ENCODE data around the gene ERICH4. TPM values are rescaled to one million over a fixed set of nuclear protein-coding genes. Genes with fewer than 3 reads are reported as not detected.

ERICH4 gene
- polyA plus RNA-seq, 1 of the 3 experiments (the other 2 are of a cell fraction), result not detected

- ChIA-PET POLR2A (no interaction called here), CTCF (no interaction called here)
- Histone ChIP-seq H3K9me2 (no peaks in the 10 kb centered on the region), H3K36me3 (replicated peaks in 1 of 2; ENCODE audit: control insufficient read depth in 1 of 2, insufficient read depth in 2 of 2, low read length in 1 of 2) (peaks cover 0 to 3% of the 10 kb centered on the region in 2 experiments), H3K4me2 (no peak overlapping the region), H3K27ac (ENCODE audit: low read depth in 2 of 2, low read length in 1 of 2) (no peak overlapping the region), H3K9ac (no peak overlapping the region), H3F3A (replicated peaks; ENCODE audit: insufficient read depth) (no peaks in the 10 kb centered on the region), H2AFZ (ENCODE audit: low read depth) (no peak overlapping the region), H3K4me1 (ENCODE audit: control insufficient read depth in 1 of 2, insufficient read depth in 2 of 2, low read depth in 1 of 2, low read length in 1 of 2) (no peaks in the 10 kb centered on the region), H3K4me3 (ENCODE audit: low read depth in 2 of 2, low read length in 1 of 2) (no peak overlapping the region), H4K20me1 (ENCODE audit: insufficient read depth) (no peaks in the 10 kb centered on the region), H3K9me3 (no peaks in the 10 kb centered on the region), H3K79me2 (ENCODE audit: insufficient read depth) (no peaks in the 10 kb centered on the region), H3K27me3 (ENCODE audit: insufficient read depth) (peaks cover 84% of the 10 kb centered on the region)
- 4% methylated on average over 6 of the region's 6 CpGs for WGBS (ENCODE audit: low lambda C conversion rate)
- no peak for DNase-seq
- TF ChIP-seq RAD21 (IDR thresholded peaks at IDR 0.05; ENCODE audit: low read length), result no peak
- TF ChIP-seq, protein P1, sequence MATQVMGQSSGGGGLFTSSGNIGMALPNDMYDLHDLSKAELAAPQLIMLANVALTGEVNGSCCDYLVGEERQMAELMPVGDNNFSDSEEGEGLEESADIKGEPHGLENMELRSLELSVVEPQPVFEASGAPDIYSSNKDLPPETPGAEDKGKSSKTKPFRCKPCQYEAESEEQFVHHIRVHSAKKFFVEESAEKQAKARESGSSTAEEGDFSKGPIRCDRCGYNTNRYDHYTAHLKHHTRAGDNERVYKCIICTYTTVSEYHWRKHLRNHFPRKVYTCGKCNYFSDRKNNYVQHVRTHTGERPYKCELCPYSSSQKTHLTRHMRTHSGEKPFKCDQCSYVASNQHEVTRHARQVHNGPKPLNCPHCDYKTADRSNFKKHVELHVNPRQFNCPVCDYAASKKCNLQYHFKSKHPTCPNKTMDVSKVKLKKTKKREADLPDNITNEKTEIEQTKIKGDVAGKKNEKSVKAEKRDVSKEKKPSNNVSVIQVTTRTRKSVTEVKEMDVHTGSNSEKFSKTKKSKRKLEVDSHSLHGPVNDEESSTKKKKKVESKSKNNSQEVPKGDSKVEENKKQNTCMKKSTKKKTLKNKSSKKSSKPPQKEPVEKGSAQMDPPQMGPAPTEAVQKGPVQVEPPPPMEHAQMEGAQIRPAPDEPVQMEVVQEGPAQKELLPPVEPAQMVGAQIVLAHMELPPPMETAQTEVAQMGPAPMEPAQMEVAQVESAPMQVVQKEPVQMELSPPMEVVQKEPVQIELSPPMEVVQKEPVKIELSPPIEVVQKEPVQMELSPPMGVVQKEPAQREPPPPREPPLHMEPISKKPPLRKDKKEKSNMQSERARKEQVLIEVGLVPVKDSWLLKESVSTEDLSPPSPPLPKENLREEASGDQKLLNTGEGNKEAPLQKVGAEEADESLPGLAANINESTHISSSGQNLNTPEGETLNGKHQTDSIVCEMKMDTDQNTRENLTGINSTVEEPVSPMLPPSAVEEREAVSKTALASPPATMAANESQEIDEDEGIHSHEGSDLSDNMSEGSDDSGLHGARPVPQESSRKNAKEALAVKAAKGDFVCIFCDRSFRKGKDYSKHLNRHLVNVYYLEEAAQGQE (IDR thresholded peaks at IDR 0.05; ENCODE audit: low read depth, low read length), result no peak
- no peak for TF ChIP-seq SIN3A (IDR thresholded peaks at IDR 0.05; ENCODE audit: borderline replicate concordance, low read depth, low read length)
- TF ChIP-seq ELF1 (IDR thresholded peaks at IDR 0.05), result no peak
- no peak for TF ChIP-seq MXI1 (IDR thresholded peaks at IDR 0.05; ENCODE audit: low read depth, low read length)
- no peak for TF ChIP-seq GATA2 (CRISPR knock-in tag; IDR thresholded peaks at IDR 0.05)
- TF ChIP-seq, protein P2, sequence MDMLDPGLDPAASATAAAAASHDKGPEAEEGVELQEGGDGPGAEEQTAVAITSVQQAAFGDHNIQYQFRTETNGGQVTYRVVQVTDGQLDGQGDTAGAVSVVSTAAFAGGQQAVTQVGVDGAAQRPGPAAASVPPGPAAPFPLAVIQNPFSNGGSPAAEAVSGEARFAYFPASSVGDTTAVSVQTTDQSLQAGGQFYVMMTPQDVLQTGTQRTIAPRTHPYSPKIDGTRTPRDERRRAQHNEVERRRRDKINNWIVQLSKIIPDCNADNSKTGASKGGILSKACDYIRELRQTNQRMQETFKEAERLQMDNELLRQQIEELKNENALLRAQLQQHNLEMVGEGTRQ (IDR thresholded peaks at IDR 0.05; ENCODE audit: borderline replicate concordance, low read depth, low read length), result no peak
- TF ChIP-seq RFX5 (IDR thresholded peaks at IDR 0.05; ENCODE audit: low read length), result no peak
- TF ChIP-seq RXRA (IDR thresholded peaks at IDR 0.05; ENCODE audit: borderline replicate concordance, low read depth), result no peak
- no peak for TF ChIP-seq EZH2phosphoT487 (IDR thresholded peaks at IDR 0.05; ENCODE audit: borderline replicate concordance, low read depth)
- no peak for TF ChIP-seq NRF1 (IDR thresholded peaks at IDR 0.05; ENCODE audit: low read depth, low read length)
Observed at GRCh38 chr19:41462497-41462896, 19.5 kb downstream of the ERICH4 start.

Measured in SK-N-SH (cell line).